Memory B cell (primary cell): Measurements from ENCODE around the gene ABHD12B.

Source experiments
- ATAC-seq: fragments of 150-1000 bp; cut with Tn5 transposase; 2 replicates; pipeline ENCODE4 v1.10.0; 2021; ENCODE audit warnings: low read depth, mild to moderate bottlenecking, moderate library complexity
- DNase-seq, 2 donors: peaks; one replicate each; pipeline ENCODE4 v3.0.0; 2022; ENCODE audit warnings: low spot score in 2 of 2
- H3K27ac Mint-ChIP-seq: one replicate; pipeline ENCODE4 v1.8.0; 2022; ENCODE audit warnings: mild to moderate bottlenecking, moderate library complexity, mixed read lengths
- H3K27me3 Mint-ChIP-seq: one replicate; pipeline ENCODE4 v1.8.0; 2022; ENCODE audit warnings: mixed read lengths
- H3K36me3 Mint-ChIP-seq: one replicate; pipeline ENCODE4 v1.8.0; 2022; ENCODE audit warnings: mild to moderate bottlenecking, mixed read lengths
- H3K4me1 Mint-ChIP-seq: one replicate; pipeline ENCODE4 v1.8.0; 2022; ENCODE audit warnings: mixed read lengths
- H3K4me3 Mint-ChIP-seq: one replicate; pipeline ENCODE4 v1.8.0; 2022; ENCODE audit warnings: mild to moderate bottlenecking, moderate library complexity, mixed read lengths
- H3K9me3 Mint-ChIP-seq: one replicate; pipeline ENCODE4 v1.8.0; 2022; ENCODE audit warnings: mixed read lengths

Gene ABHD12B

DNA sequence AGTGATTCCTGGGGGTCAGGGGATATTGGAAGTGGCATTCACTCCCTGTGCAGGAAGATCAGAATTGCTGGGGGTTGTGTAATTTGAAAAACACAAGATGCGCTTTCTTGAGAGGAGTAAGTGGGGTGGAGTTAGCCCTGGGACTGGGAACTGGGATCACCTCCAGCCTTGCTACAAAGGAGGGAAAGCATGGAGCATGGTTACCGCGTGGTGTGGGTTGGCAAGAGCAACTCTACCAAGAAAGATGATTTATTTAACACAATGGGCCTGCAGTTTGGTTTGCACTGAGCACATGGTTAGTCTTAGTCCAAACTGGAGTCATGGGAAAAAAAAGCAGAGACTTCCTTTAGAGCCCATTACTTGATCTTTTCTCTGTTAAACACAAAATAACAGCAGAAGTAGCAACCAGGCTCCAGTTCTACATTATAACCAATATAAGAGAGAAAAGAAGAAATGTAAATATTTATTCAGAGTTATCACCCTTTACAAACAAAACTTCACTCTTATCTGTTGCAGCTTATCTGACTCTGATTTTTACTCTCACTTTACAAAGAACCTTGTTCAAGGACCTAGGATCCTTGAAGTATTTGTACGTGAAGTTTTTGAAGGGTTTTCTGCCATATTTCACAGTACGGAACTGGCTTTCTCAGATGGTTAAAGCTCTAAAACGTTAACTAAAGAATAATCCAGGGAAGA is 38.8 kb upstream of the ABHD12B start:
- peak overlapping the region; percentile 55 for H3K4me3 Mint-ChIP-seq
- H3K9me3 Mint-ChIP-seq, result no peaks in the 10 kb centered on the region
- ATAC-seq, result no peak
- no peak for DNase-seq
- no peaks in the 10 kb centered on the region for H3K27me3 Mint-ChIP-seq
- peak overlapping the region; percentile 98 for H3K27ac Mint-ChIP-seq
- H3K4me1 Mint-ChIP-seq, result peaks cover 43% of the 10 kb centered on the region
- no peaks in the 10 kb centered on the region for H3K36me3 Mint-ChIP-seq

GRCh38 chr14:50834802-50835276 is 37.0 kb upstream of the ABHD12B start:
- peak overlapping the region; percentile 91 for H3K27ac Mint-ChIP-seq
- peak overlapping the region; percentile 70 for H3K4me3 Mint-ChIP-seq
- H3K9me3 Mint-ChIP-seq, result no peaks in the 10 kb centered on the region
- no peaks in the 10 kb centered on the region for H3K36me3 Mint-ChIP-seq
- H3K4me1 Mint-ChIP-seq, result peaks cover 37% of the 10 kb centered on the region
- ATAC-seq, result no peak
- no peaks in the 10 kb centered on the region for H3K27me3 Mint-ChIP-seq
- DNase-seq, result no peak

DNA sequence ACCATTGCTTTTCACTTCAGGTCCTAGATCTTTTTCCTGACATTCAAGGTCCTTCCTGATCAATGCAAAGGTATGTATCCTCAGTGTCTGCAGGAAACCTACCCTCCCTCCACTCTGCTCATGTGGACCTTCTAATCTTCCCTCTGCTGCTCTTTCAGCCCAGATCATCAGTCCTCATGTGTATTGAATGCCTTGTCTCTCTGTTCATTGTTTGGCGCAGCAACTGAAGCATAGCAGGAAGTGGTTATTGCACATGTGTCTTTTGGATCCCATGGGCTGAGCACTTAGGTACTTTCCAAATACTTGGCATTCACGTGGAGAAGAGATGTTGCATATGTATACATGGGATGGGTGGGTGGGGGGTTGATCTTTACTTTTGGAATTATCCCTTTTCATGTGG is 36.6 kb upstream of the ABHD12B start:
- H3K27ac Mint-ChIP-seq, result peak overlapping the region; percentile 91
- H3K4me1 Mint-ChIP-seq, result peaks cover 36% of the 10 kb centered on the region

DNA sequence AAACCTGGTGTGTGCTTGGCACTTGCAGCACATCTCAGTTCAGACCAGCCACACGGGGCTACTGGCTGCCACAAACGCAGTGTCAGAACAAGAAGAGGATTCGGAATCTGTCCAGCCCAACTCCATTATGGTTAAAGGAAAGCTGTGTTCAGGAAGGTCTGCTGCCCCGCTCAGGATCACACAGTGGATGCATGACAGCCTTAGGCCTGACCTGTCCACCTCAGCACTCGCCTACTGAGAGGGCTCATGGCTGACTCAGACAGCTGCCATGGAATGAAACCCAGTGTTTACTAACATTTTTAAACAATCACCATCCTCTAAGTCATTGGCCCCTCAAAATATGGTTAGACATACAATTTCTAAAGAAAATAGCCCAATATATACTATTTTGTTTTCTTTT is 35.3 kb upstream of the ABHD12B start:
- DNase-seq, result no peak

More for the DNA sequence above, 36.6 kb upstream of the ABHD12B start:
- peak in 1 of 2 donors; percentile 35 for DNase-seq
- H3K9me3 Mint-ChIP-seq, result no peaks in the 10 kb centered on the region
- no peaks in the 10 kb centered on the region for H3K27me3 Mint-ChIP-seq
- peak; percentile 49 for ATAC-seq
- H3K4me3 Mint-ChIP-seq, result peak overlapping the region; percentile 70
- H3K36me3 Mint-ChIP-seq, result no peaks in the 10 kb centered on the region

DNA sequence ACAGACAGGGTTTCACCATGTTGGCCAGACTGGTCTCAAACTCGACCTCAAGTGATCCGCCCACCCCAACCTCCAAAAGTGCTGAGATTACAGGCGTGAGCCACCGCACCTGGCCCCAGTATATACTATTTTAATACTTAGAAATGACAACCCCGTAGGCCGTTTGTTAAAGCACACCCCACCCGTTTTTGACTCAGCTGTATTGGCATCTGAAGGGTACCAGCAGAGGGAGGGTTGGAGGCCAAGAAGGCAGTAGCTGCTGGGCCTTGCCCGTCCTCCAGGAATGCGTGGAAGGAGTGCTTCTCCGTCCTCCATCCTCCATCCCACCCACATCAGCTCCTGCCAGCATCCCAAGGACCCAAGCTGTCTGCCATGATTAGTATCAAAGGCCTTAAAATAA is 34.6 kb upstream of the ABHD12B start:
- no peak overlapping the region for H3K4me3 Mint-ChIP-seq
- no peaks in the 10 kb centered on the region for H3K36me3 Mint-ChIP-seq
- H3K27ac Mint-ChIP-seq, result no peak overlapping the region
- H3K9me3 Mint-ChIP-seq, result no peaks in the 10 kb centered on the region
- DNase-seq, result no peak
- ATAC-seq, result no peak
- H3K27me3 Mint-ChIP-seq, result no peaks in the 10 kb centered on the region
- peaks cover 29% of the 10 kb centered on the region for H3K4me1 Mint-ChIP-seq

More for the DNA sequence above, 35.3 kb upstream of the ABHD12B start:
- H3K27me3 Mint-ChIP-seq, result no peaks in the 10 kb centered on the region
- H3K4me1 Mint-ChIP-seq, result peaks cover 35% of the 10 kb centered on the region
- H3K4me3 Mint-ChIP-seq, result no peak overlapping the region
- ATAC-seq, result no peak
- no peaks in the 10 kb centered on the region for H3K36me3 Mint-ChIP-seq
- no peak overlapping the region for H3K27ac Mint-ChIP-seq
- no peaks in the 10 kb centered on the region for H3K9me3 Mint-ChIP-seq

GRCh38 chr14:50837850-50838470 is 33.9 kb upstream of the ABHD12B start:
- H3K4me1 Mint-ChIP-seq, result peaks cover 22% of the 10 kb centered on the region
- H3K27ac Mint-ChIP-seq, result peak overlapping the region; percentile 19
- no peaks in the 10 kb centered on the region for H3K9me3 Mint-ChIP-seq
- no peak overlapping the region for H3K4me3 Mint-ChIP-seq
- ATAC-seq (no peak), DNase-seq (no peak)
- H3K36me3 Mint-ChIP-seq, result no peaks in the 10 kb centered on the region
- no peaks in the 10 kb centered on the region for H3K27me3 Mint-ChIP-seq

DNA sequence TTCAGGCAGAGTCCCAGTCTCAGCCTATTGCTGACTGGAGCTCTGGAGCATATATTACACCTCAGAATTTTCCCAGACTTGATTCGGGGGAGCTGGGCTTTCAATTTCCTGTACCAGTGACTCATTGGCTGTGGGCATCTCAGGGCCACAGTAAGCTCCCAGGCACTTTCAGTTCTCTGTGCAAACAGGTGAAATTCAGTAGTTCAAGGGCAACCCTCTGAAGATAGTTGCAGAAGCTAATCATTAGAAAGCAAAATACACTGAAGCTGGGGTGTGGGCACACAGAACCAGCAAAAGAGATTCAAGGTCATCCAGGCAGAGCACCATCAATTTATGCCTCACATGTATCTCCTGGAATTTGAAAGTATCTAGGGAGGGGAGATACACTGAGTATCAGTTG is 32.8 kb upstream of the ABHD12B start:
- Mint-ChIP-seq H3K27me3 (no peaks in the 10 kb centered on the region), H3K9me3 (no peaks in the 10 kb centered on the region), H3K36me3 (no peaks in the 10 kb centered on the region), H3K4me1 (peaks cover 25% of the 10 kb centered on the region), H3K27ac (peak overlapping the region; percentile 65), H3K4me3 (no peak overlapping the region)
- no peak for ATAC-seq
- no peak for DNase-seq

GRCh38 chr14:50839691-50840090 is 32.2 kb upstream of the ABHD12B start:
- no peak for ATAC-seq
- Mint-ChIP-seq H3K36me3 (no peaks in the 10 kb centered on the region), H3K4me1 (peaks cover 20% of the 10 kb centered on the region), H3K9me3 (no peaks in the 10 kb centered on the region), H3K27me3 (no peaks in the 10 kb centered on the region), H3K27ac (no peak overlapping the region), H3K4me3 (no peak overlapping the region)
- no peak for DNase-seq

- DNase-seq (no peak), ATAC-seq (no peak)
- no peak overlapping the region for H3K27ac Mint-ChIP-seq
- H3K27me3 Mint-ChIP-seq, result no peaks in the 10 kb centered on the region
- H3K9me3 Mint-ChIP-seq, result no peaks in the 10 kb centered on the region
- peaks cover 4% of the 10 kb centered on the region for H3K4me1 Mint-ChIP-seq
- H3K4me3 Mint-ChIP-seq, result no peak overlapping the region
- H3K36me3 Mint-ChIP-seq, result no peaks in the 10 kb centered on the region
These were observed 27.5 kb upstream of the ABHD12B start for GRCh38 chr14:50844391-50844790.

DNA sequence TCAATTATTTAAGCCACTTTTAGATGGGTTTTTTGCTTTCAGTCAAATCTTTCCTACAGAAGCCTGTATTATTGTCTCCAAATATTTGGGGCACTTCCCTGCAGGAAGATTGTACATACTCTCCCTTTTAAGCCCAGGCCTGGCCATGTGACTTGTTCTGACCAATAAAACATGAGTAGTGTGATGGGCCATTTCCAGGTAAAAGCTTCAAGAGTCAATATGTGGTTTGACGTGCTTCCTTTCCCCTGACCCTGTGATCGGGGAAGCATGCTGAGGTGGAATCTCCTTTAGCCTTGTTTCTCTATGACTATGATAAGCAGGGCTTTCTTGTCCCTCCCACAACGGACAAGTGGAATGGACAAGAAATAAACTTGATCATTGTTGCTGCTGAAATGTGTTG is 26.7 kb upstream of the ABHD12B start:
- H3K4me3 Mint-ChIP-seq, result no peak overlapping the region
- ATAC-seq (no peak), DNase-seq (no peak)
- peaks cover 4% of the 10 kb centered on the region for H3K4me1 Mint-ChIP-seq
- no peak overlapping the region for H3K27ac Mint-ChIP-seq
- H3K36me3 Mint-ChIP-seq, result no peaks in the 10 kb centered on the region
- no peaks in the 10 kb centered on the region for H3K9me3 Mint-ChIP-seq
- no peaks in the 10 kb centered on the region for H3K27me3 Mint-ChIP-seq

DNA sequence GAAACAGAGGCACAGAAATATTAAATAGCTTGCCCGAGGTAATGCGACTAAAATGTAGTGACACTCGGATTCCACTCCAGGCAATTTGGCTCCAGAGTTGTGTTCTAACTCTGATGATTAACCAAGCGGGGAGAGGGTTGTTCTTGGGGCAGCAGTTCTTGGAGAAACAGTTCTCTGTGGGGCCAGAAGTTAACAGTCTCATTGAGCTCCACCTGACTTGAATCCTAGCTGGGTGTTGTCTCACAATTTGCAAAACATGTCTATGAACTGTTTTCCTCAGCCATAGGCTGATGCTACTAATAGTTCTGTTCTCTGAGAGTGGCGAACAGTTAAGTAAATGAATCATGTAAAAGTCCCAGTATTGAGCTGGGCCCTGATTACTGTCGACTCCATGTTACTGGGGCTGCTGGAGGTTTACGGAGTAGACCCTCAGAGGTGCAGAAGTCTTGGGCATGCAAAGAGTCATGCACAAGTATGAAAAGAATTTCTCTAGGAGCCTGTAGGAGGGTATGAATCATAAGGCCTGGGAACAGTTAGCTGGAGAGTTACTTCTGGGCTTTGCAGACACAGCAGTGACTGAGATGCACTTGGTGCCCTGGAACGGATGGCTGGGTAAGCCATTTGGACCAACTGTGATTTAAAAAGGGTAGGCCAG is 25.5 kb upstream of the ABHD12B start:
- Mint-ChIP-seq H3K27ac (no peak overlapping the region), H3K9me3 (no peaks in the 10 kb centered on the region), H3K36me3 (no peaks in the 10 kb centered on the region), H3K4me1 (peaks cover 4% of the 10 kb centered on the region), H3K4me3 (no peak overlapping the region), H3K27me3 (no peaks in the 10 kb centered on the region)
- ATAC-seq, result no peak
- no peak for DNase-seq

- no peak for ATAC-seq
- H3K9me3 Mint-ChIP-seq, result no peaks in the 10 kb centered on the region
- no peak overlapping the region for H3K27ac Mint-ChIP-seq
- DNase-seq, result no peak
- no peaks in the 10 kb centered on the region for H3K27me3 Mint-ChIP-seq
- H3K4me3 Mint-ChIP-seq, result no peak overlapping the region
- H3K36me3 Mint-ChIP-seq, result no peaks in the 10 kb centered on the region
- peaks cover 3% of the 10 kb centered on the region for H3K4me1 Mint-ChIP-seq
These were observed 18.0 kb upstream of the ABHD12B start for GRCh38 chr14:50853891-50854290.

DNA sequence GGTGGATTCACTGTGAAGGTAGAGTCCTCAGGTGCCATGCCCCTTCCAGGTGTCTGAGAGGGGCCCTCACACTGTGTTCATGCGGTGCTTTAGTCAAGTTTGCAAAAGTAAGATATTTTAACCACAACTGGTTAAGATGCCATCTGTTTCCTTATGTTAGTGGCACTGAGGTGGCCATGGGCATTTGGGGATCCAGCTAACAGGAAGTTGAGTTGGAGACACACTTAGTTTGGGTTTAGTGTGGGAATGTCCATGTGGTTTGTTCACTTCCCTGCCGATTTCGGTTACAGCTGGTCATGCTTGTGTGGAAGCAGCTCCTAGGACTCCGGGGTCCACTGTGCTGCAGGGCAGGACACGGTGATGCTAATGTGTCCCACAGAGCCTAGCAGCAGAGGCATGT is 17.3 kb upstream of the ABHD12B start:
- Mint-ChIP-seq H3K27me3 (no peaks in the 10 kb centered on the region), H3K9me3 (no peaks in the 10 kb centered on the region), H3K4me3 (no peak overlapping the region), H3K27ac (no peak overlapping the region), H3K4me1 (peaks cover 3% of the 10 kb centered on the region), H3K36me3 (no peaks in the 10 kb centered on the region)
- ATAC-seq (no peak), DNase-seq (no peak)

DNA sequence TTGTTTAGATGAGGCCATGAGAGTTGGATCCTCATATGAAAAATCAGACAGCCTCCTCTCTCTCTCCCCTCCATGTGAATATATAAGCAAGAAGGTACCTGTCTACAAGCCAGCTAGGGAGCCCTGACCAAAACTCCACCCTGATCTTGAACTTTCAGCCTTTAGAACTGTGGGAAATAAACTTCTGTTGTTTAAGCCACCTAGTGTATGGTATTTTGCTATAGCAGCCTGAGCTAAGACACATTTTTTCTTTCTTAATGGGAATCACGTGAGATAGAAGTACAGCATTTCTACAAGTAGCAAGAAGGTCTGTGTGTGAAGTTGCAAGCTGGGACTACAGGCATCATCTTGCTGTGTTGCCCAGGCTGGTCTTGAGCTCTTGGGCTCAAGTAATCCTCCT is 16.3 kb upstream of the ABHD12B start:
- Mint-ChIP-seq H3K27me3 (no peaks in the 10 kb centered on the region), H3K4me1 (peaks cover 3% of the 10 kb centered on the region), H3K36me3 (no peaks in the 10 kb centered on the region), H3K4me3 (no peak overlapping the region), H3K27ac (no peak overlapping the region), H3K9me3 (no peaks in the 10 kb centered on the region)
- no peak for ATAC-seq
- DNase-seq, result no peak
